ENCODE data around the gene MT1E. TPM values are rescaled to one million over a fixed set of nuclear protein-coding genes. Genes with fewer than 3 reads are reported as not detected.

MT1E gene
- total and polyA plus RNA-seq, 2 of the 8 experiments (the other 6 are each of a cell fraction or from before 2014, with no cell fraction given): 7.9 to 117 TPM

- no peak overlapping the region for H2BK120ac ChIP-seq (replicated peaks; ENCODE audit: low read depth, low read length)
- DNase-seq (ENCODE audit: low read depth in 1 of 2, low spot score in 2 of 2) (no peak), FAIRE-seq (no peak)
- H3K4me1 ChIP-seq (replicated peaks in 1 of 4; ENCODE audit: control insufficient read depth in 3 of 4, insufficient read depth in 4 of 4, low read length in 3 of 4): peaks cover 7 to 21% (median 10%) of the 10 kb centered on the region in 4 experiments
- no peak overlapping the region for H3K9ac ChIP-seq (replicated peaks in 1 of 4; ENCODE audit: extremely low read depth in 1 of 4, low read depth in 3 of 4, low read length in 3 of 4)
- H2BK15ac ChIP-seq (ENCODE audit: low read length): no peak overlapping the region
- ChIA-PET CTCF (ENCODE audit: partially characterized antibody) (interaction anchor here (1.3 to 9.2 kb wide), 3 partner anchors 16 to 93 kb away, joined by 4 to 85 read pairs (median 5); partner anchors contain the start of gene MT1E), POLR2A (ENCODE audit: partially characterized antibody) (interaction anchor here (0.8 to 8.0 kb wide), 7 partner anchors 9 to 67 kb away, joined by 3 to 66 read pairs (median 3); partner anchors contain the start of genes MT1E and MT1H)
- no peak overlapping the region for H3K23ac ChIP-seq (ENCODE audit: insufficient read length)
- H4K20me1 ChIP-seq (replicated peaks in 1 of 2; ENCODE audit: control insufficient read depth in 1 of 2, insufficient read depth in 2 of 2, low read length in 2 of 2): peaks cover 0 to 2% of the 10 kb centered on the region in 2 experiments
- no peaks in the 10 kb centered on the region for H3K79me1 ChIP-seq (ENCODE audit: low read depth, low read length)
- H3K4ac ChIP-seq (replicated peaks; ENCODE audit: insufficient read length, low read depth, low read length): no peak overlapping the region
- H4K8ac ChIP-seq (ENCODE audit: extremely low read depth, insufficient read depth, low read length): no peak overlapping the region
- H3K56ac ChIP-seq (replicated peaks; ENCODE audit: insufficient read length, low read depth, low read length): no peak overlapping the region
- no peak overlapping the region for H4K5ac ChIP-seq (ENCODE audit: insufficient read length, low read depth, low read length)
- no peaks in the 10 kb centered on the region for H3K79me2 ChIP-seq (ENCODE audit: control insufficient read depth in 1 of 2, insufficient read depth in 2 of 2, low read length in 2 of 2)
- H3K27me3 ChIP-seq (replicated peaks in 1 of 4; ENCODE audit: control insufficient read depth in 3 of 4, extremely low read depth in 1 of 4, insufficient read depth in 3 of 4, low read length in 3 of 4): peaks cover 27 to 64% (median 52%) of the 10 kb centered on the region in 4 experiments
- H2AK5ac ChIP-seq (ENCODE audit: low read depth, low read length): no peak overlapping the region
- 0 out of 2 replicates have a peak overlapping the region, but pooled peaks have one; percentile 11 for H2AFZ ChIP-seq (ENCODE audit: low read length)
- H2BK20ac ChIP-seq (ENCODE audit: low read length): no peak overlapping the region
- H3K18ac ChIP-seq (ENCODE audit: extremely low read depth, low read length): no peak overlapping the region
- H3K4me3 ChIP-seq (ENCODE audit: extremely low read depth in 1 of 4, insufficient read depth in 2 of 4, low read depth in 3 of 4, low read length in 4 of 4): peak overlapping the region; percentile 35 to 62 (median 47)
- H3K14ac ChIP-seq (ENCODE audit: insufficient read length): no peak overlapping the region
- H3K27ac ChIP-seq (ENCODE audit: low read depth, low read length): no peak overlapping the region
- TF ChIP-seq SIN3A (conservative IDR thresholded peaks at IDR 0.05 in 1 of 2, IDR thresholded peaks at IDR 0.05 in 1 of 2; ENCODE audit: low read depth in 1 of 2, low read length in 2 of 2): peak in 1 of 2 experiments; percentile 39; a peak in 1 of 4 replicates
- peak; percentile 63 for TF ChIP-seq RNF2 (IDR thresholded peaks at IDR 0.05; ENCODE audit: borderline replicate concordance, low read depth, low read length, missing control alignments, poor library complexity, severe bottlenecking)
- TF ChIP-seq EZH2 (IDR thresholded peaks at IDR 0.05; ENCODE audit: low read depth, low read length, severe bottlenecking): peak; percentile 82
- TF ChIP-seq RFX5 (IDR thresholded peaks at IDR 0.05; ENCODE audit: borderline replicate concordance, low read depth, low read length): no peak
- no peak for TF ChIP-seq POLR2AphosphoS5 (IDR thresholded peaks at IDR 0.05; ENCODE audit: low read depth, low read length)
- TF ChIP-seq SUZ12 (IDR thresholded peaks at IDR 0.05; ENCODE audit: low read length): peak; percentile 81; the same call in 1 of the 2 replicates
- H2BK5ac ChIP-seq (ENCODE audit: low read depth, low read length): no peak overlapping the region
- H3K36me3 ChIP-seq (ENCODE audit: control insufficient read depth in 2 of 4, insufficient read depth in 4 of 4, low read length in 3 of 4): no peaks in the 10 kb centered on the region
- H3K23me2 ChIP-seq (ENCODE audit: low read depth, low read length): peaks cover 11% of the 10 kb centered on the region; the same call in 1 of the 2 replicates
- H2BK12ac ChIP-seq (ENCODE audit: low read depth, low read length): no peak overlapping the region
- H3K4me2 ChIP-seq (ENCODE audit: insufficient read depth in 1 of 2, low read depth in 2 of 2, low read length in 2 of 2): peak overlapping the region; percentile 70 to 77
- H3K9me3 ChIP-seq (ENCODE audit: insufficient read depth in 2 of 2, low read depth in 1 of 2, low read length in 1 of 2): no peaks in the 10 kb centered on the region
- WGBS, 2 experiments (ENCODE audit: extremely low coverage in 1 of 2, insufficient coverage in 1 of 2, insufficient read length in 1 of 2, insufficient replicate concordance in 2 of 2, low coverage in 1 of 2, low lambda C conversion rate in 2 of 2, missing lambda C conversion rate in 1 of 2): 10% methylated on average over 21 of the region's 21 CpGs; no CpG with 5 or more reads in 1 of the 2 experiments
- H4K91ac ChIP-seq (replicated peaks; ENCODE audit: insufficient read length, low read length): no peak overlapping the region
These were observed 16.6 kb upstream of the MT1E start for GRCh38 chr16:56608876-56609462.
